DMS79 (cell line): Measurements from ENCODE around the gene IBA57.
"Not testable (repeated sequence)": the region's sequence is repeated elsewhere in the genome, so short reads cannot be mapped to it uniquely, and the experiment has no call there.

Experiments used
- DNase-seq: peaks from one replicate; lab custom pipeline; 2025; lab: John Stamatoyannopoulos, UW

IBA57 gene

GRCh38 chr1:228172591-228173527 lies 7.3 kb downstream of the IBA57 start:
- DNase-seq = no peak

GRCh38 chr1:228173528-228174481 lies 8.2 kb downstream of the IBA57 start:
- DNase-seq = not testable (repeated sequence)

GRCh38 chr1:228174482-228175315 lies 9.1 kb downstream of the IBA57 start:
- no peak for DNase-seq

- DNase-seq = no peak
These were observed 9.9 kb downstream of the IBA57 start for GRCh38 chr1:228175316-228176023.

- no peak for DNase-seq
These were observed 10.4 kb downstream of the IBA57 start for GRCh38 chr1:228176024-228176395.

- DNase-seq = no peak
These were observed 11.0 kb downstream of the IBA57 start for GRCh38 chr1:228176461-228177182.

- DNase-seq = no peak
These were observed 11.5 kb downstream of the IBA57 start for GRCh38 chr1:228177183-228177475.

GRCh38 chr1:228177721-228178710 lies 12.4 kb downstream of the IBA57 start:
- no peak for DNase-seq

GRCh38 chr1:228178737-228179684 lies 13.4 kb downstream of the IBA57 start:
- DNase-seq = peak; percentile 16

GRCh38 chr1:228180271-228180958 lies 14.8 kb downstream of the IBA57 start:
- DNase-seq = no peak

- DNase-seq = no peak
These were observed 15.5 kb downstream of the IBA57 start for GRCh38 chr1:228180959-228181644.

- no peak for DNase-seq
These were observed 16.0 kb downstream of the IBA57 start for GRCh38 chr1:228181645-228182034.

GRCh38 chr1:228182296-228183030 lies 16.9 kb downstream of the IBA57 start:
- no peak for DNase-seq

GRCh38 chr1:228184152-228184551 lies 18.5 kb downstream of the IBA57 start:
- DNase-seq = no peak

GRCh38 chr1:228185641-228185965 lies 20.0 kb downstream of the IBA57 start:
- no peak for DNase-seq

- DNase-seq = not testable (repeated sequence)
These were observed 22.6 kb downstream of the IBA57 start for GRCh38 chr1:228188249-228188648.
